Osteoblast (primary cell): ENCODE results near the gene DFFA. TPM values are rescaled to one million over a fixed set of nuclear protein-coding genes. Genes with fewer than 3 reads are reported as not detected.
"Not testable (repeated sequence)": the region's sequence is repeated elsewhere in the genome, so short reads cannot be mapped to it uniquely, and the experiment has no call there.

ENCODE experiments used
- DNase-seq: peaks from one replicate; pipeline ENCODE4 v3.0.0; 2011; ENCODE audit warnings: low spot score, mixed read lengths; ENCODE audit not compliant: insufficient read length; ENCODE audit errors: missing footprints
- H2AFZ ChIP-seq: 2 replicates; pipeline ENCODE4 v1.6.0; 2011; ENCODE audit warnings: mild to moderate bottlenecking, low read length
- H3K27ac ChIP-seq: 2 replicates; pipeline ENCODE4 v1.5.1; 2011; ENCODE audit warnings: mild to moderate bottlenecking, low read depth, low read length, moderate library complexity
- H3K27me3 ChIP-seq: 2 replicates; pipeline ENCODE4 v1.6.0; 2012; ENCODE audit warnings: mild to moderate bottlenecking, control low read depth, inconsistent platforms, low read length, moderate library complexity; ENCODE audit not compliant: insufficient read depth
- H3K36me3 ChIP-seq: 2 replicates; pipeline ENCODE4 v1.5.1; 2011; ENCODE audit warnings: mild to moderate bottlenecking, low read length, control low read depth, moderate library complexity; ENCODE audit not compliant: insufficient read depth
- H3K4me1 ChIP-seq: 2 replicates; pipeline ENCODE4 v1.5.1; 2011; ENCODE audit warnings: mild to moderate bottlenecking, low read length, control low read depth, moderate library complexity; ENCODE audit not compliant: insufficient read depth
- H3K4me2 ChIP-seq: 2 replicates; pipeline ENCODE4 v1.6.0; 2011; ENCODE audit warnings: mild to moderate bottlenecking, low read length; ENCODE audit not compliant: insufficient read depth
- H3K4me3 ChIP-seq: fragments of 200-600 bp; sonication (generic); 3 replicates; pipeline ENCODE4 v1.5.1; 2012; ENCODE audit warnings: mild to moderate bottlenecking, low read length, inconsistent platforms; ENCODE audit not compliant: insufficient read depth
- H3K79me2 ChIP-seq: 2 replicates; pipeline ENCODE4 v1.6.0; 2012; ENCODE audit warnings: mild to moderate bottlenecking, low read length, control low read depth, inconsistent platforms; ENCODE audit not compliant: insufficient read depth
- H3K9me3 ChIP-seq: 2 replicates; pipeline ENCODE4 v1.5.1; 2011; ENCODE audit warnings: low read depth, low read length, control low read depth
- H4K20me1 ChIP-seq: 2 replicates; pipeline ENCODE4 v1.6.0; 2012; ENCODE audit warnings: mild to moderate bottlenecking, low read length, control low read depth; ENCODE audit not compliant: insufficient read depth
- CTCF ChIP-seq: IDR thresholded peaks from 2 replicates; pipeline ENCODE4 v1.5.1; 2011; ENCODE audit warnings: mild to moderate bottlenecking, low read depth, low read length, moderate library complexity; ENCODE audit errors: extremely low read depth
- total RNA-seq: library from RNA; depleted of rRNA; stranded (reverse); fragments of >200 nt; gene quantifications from 2 replicates; pipeline ENCODE4 v1.2.3, GENCODE V29; 2012

DFFA gene
- total RNA-seq, 1 donor, result 27.9 TPM

GRCh38 chr1:10507111-10507879 lies 35.0 kb upstream of the DFFA start:
- Histone ChIP-seq H4K20me1 (peaks cover 18% of the 10 kb centered on the region), H3K4me2 (peak overlapping the region; percentile 52), H3K79me2 (peaks cover 43% of the 10 kb centered on the region), H3K4me3 (no peak overlapping the region), H2AFZ (no peak overlapping the region), H3K27me3 (no peaks in the 10 kb centered on the region), H3K36me3 (no peaks in the 10 kb centered on the region), H3K4me1 (peaks cover 33% of the 10 kb centered on the region), H3K9me3 (no peaks in the 10 kb centered on the region), H3K27ac (no peak overlapping the region)
- DNase-seq, result peak; percentile 90
- peak; percentile 95 for TF ChIP-seq CTCF

GRCh38 chr1:10506677-10507047 lies 34.3 kb upstream of the DFFA start:
- no peaks in the 10 kb centered on the region for H3K9me3 ChIP-seq
- H3K27me3 ChIP-seq, result no peaks in the 10 kb centered on the region
- H2AFZ ChIP-seq, result no peak overlapping the region
- H3K36me3 ChIP-seq, result no peaks in the 10 kb centered on the region
- H3K4me2 ChIP-seq, result no peak overlapping the region
- no peak overlapping the region for H3K27ac ChIP-seq
- H3K4me3 ChIP-seq, result no peak overlapping the region
- H3K4me1 ChIP-seq, result peaks cover 27% of the 10 kb centered on the region
- H3K79me2 ChIP-seq, result peaks cover 46% of the 10 kb centered on the region
- TF ChIP-seq CTCF, result no peak
- H4K20me1 ChIP-seq, result peaks cover 24% of the 10 kb centered on the region
- no peak for DNase-seq

GRCh38 chr1:10506046-10506676 lies 33.8 kb upstream of the DFFA start:
- H3K79me2 ChIP-seq, result peaks cover 47% of the 10 kb centered on the region
- H3K4me1 ChIP-seq, result peaks cover 22% of the 10 kb centered on the region
- H3K4me2 ChIP-seq, H3K36me3 ChIP-seq, H3K4me3 ChIP-seq, H3K27ac ChIP-seq, H3K27me3 ChIP-seq, H2AFZ ChIP-seq, DNase-seq, H3K9me3 ChIP-seq: not testable (repeated sequence)
- H4K20me1 ChIP-seq, result peaks cover 26% of the 10 kb centered on the region

GRCh38 chr1:10504249-10504648 lies 31.9 kb upstream of the DFFA start:
- Histone ChIP-seq H3K4me1 (peaks cover 4% of the 10 kb centered on the region), H3K4me3 (no peak overlapping the region), H4K20me1 (peaks cover 19% of the 10 kb centered on the region), H3K4me2 (no peak overlapping the region), H3K79me2 (peaks cover 47% of the 10 kb centered on the region), H3K9me3 (no peaks in the 10 kb centered on the region), H3K27ac (no peak overlapping the region), H3K36me3 (no peaks in the 10 kb centered on the region), H3K27me3 (no peaks in the 10 kb centered on the region), H2AFZ (no peak overlapping the region)
- no peak for DNase-seq
- no peak for TF ChIP-seq CTCF
